Mesenchymal stem cell (in vitro differentiated cells and primary cell): ENCODE results near the gene SLC1A5. TPM values are rescaled to one million over a fixed set of nuclear protein-coding genes. Genes with fewer than 3 reads are reported as not detected.

Source experiments
- DNase-seq: peaks from one replicate; pipeline ENCODE4 v3.0.0-alpha.2; 2013
- H2AFZ ChIP-seq: one replicate; pipeline ENCODE4 v1.6.1; 2013; ENCODE audit warnings: low read depth, mild to moderate bottlenecking, control low read depth, inconsistent platforms, low read length, moderate library complexity
- H2AK5ac ChIP-seq: 2 replicates; pipeline ENCODE4 v1.6.1; 2013; ENCODE audit warnings: low read length, moderate library complexity, mild to moderate bottlenecking, inconsistent platforms; ENCODE audit not compliant: severe bottlenecking
- H2BK120ac ChIP-seq: one replicate; pipeline ENCODE4 v1.6.1; 2013; ENCODE audit warnings: low read depth, mild to moderate bottlenecking, inconsistent platforms, low read length, moderate library complexity
- H2BK12ac ChIP-seq, 2 experiments: one replicate each; pipeline ENCODE4 v1.6.1; 2013; ENCODE audit warnings: inconsistent platforms in 2 of 2, low read length in 2 of 2, mild to moderate bottlenecking in 2 of 2, moderate library complexity in 2 of 2, control low read depth in 1 of 2
- H2BK15ac ChIP-seq: one replicate; pipeline ENCODE4 v1.6.1; 2013; ENCODE audit warnings: mild to moderate bottlenecking, low read depth, inconsistent platforms; ENCODE audit not compliant: poor library complexity, severe bottlenecking
- H2BK5ac ChIP-seq: 2 replicates; pipeline ENCODE4 v1.6.1; 2013; ENCODE audit warnings: low read depth, mild to moderate bottlenecking, low read length, control low read depth, inconsistent platforms; ENCODE audit not compliant: poor library complexity, severe bottlenecking
- H3K14ac ChIP-seq, 2 experiments: one replicate each; pipeline ENCODE4 v1.6.1; 2013; ENCODE audit warnings: inconsistent platforms in 2 of 2, low read length in 2 of 2, control low read depth in 1 of 2, mild to moderate bottlenecking in 1 of 2, moderate library complexity in 1 of 2
- H3K18ac ChIP-seq, 2 experiments: one replicate each; pipeline ENCODE4 v1.6.1; 2013; ENCODE audit warnings: inconsistent platforms in 2 of 2, low read length in 2 of 2, control low read depth in 1 of 2, low read depth in 1 of 2, mild to moderate bottlenecking in 1 of 2
- H3K23ac ChIP-seq, 2 experiments: one replicate each; pipeline ENCODE4 v1.6.1; 2013; ENCODE audit warnings: inconsistent platforms in 2 of 2, low read length in 2 of 2, mild to moderate bottlenecking in 2 of 2, moderate library complexity in 2 of 2, control low read depth in 1 of 2
- H3K27ac ChIP-seq: 2 replicates; pipeline ENCODE4 v1.5.1; 2013; ENCODE audit warnings: mild to moderate bottlenecking, moderate library complexity, low read length, control low read depth, inconsistent platforms; ENCODE audit not compliant: poor library complexity, severe bottlenecking
- H3K27me3 ChIP-seq, 2 experiments: 2 replicates each; pipeline versions ENCODE4 v1.6.1 to v1.7.0; 2013; ENCODE audit warnings: low read length in 2 of 2, mild to moderate bottlenecking in 2 of 2, moderate library complexity in 2 of 2, control low read depth in 1 of 2, inconsistent platforms in 1 of 2; ENCODE audit not compliant: control insufficient read depth in 1 of 2, insufficient read depth in 1 of 2
- H3K36me3 ChIP-seq, 2 experiments: 2 replicates each; pipeline versions ENCODE4 v1.6.1 to v1.7.0; 2013; ENCODE audit warnings: low read length in 2 of 2, control low read depth in 1 of 2, inconsistent platforms in 1 of 2, low read depth in 1 of 2, mild to moderate bottlenecking in 1 of 2; ENCODE audit not compliant: insufficient read depth in 2 of 2, control insufficient read depth in 1 of 2
- H3K4ac ChIP-seq, 2 experiments: one replicate each; pipeline ENCODE4 v1.6.1; 2013; ENCODE audit warnings: inconsistent platforms in 2 of 2, low read length in 2 of 2, mild to moderate bottlenecking in 2 of 2, moderate library complexity in 2 of 2, control low read depth in 1 of 2, low read depth in 1 of 2
- H3K4me1 ChIP-seq: 2 replicates; pipeline ENCODE4 v1.6.1; 2013; ENCODE audit warnings: low read depth, low read length, control low read depth; ENCODE audit not compliant: control insufficient read depth, insufficient read depth
- H3K4me2 ChIP-seq: 2 replicates; pipeline ENCODE4 v1.6.1; 2013; ENCODE audit warnings: low read length, mild to moderate bottlenecking, inconsistent platforms; ENCODE audit not compliant: poor library complexity, severe bottlenecking
- H3K4me3 ChIP-seq, 2 experiments: 2 replicates each; pipeline versions ENCODE4 v1.5.1 to v1.7.0; 2013; ENCODE audit warnings: low read length in 2 of 2, mild to moderate bottlenecking in 2 of 2, control low read depth in 1 of 2, low read depth in 1 of 2; ENCODE audit not compliant: insufficient read depth in 1 of 2
- H3K79me1 ChIP-seq: replicated peaks from 2 replicates; pipeline ENCODE4 v1.6.1; 2013; ENCODE audit warnings: mild to moderate bottlenecking, control low read depth, low read length, inconsistent platforms; ENCODE audit not compliant: poor library complexity, severe bottlenecking
- H3K9ac ChIP-seq: 2 replicates; pipeline ENCODE4 v1.7.0; 2013; ENCODE audit warnings: mild to moderate bottlenecking, low read length, moderate library complexity
- H3K9me3 ChIP-seq: 2 replicates; pipeline ENCODE4 v1.7.0; 2013; ENCODE audit warnings: mild to moderate bottlenecking, low read length; ENCODE audit not compliant: control insufficient read depth
- H4K8ac ChIP-seq: one replicate; pipeline ENCODE4 v1.6.1; 2013; ENCODE audit warnings: inconsistent platforms, mild to moderate bottlenecking, low read length, moderate library complexity
- H4K91ac ChIP-seq: one replicate; pipeline ENCODE4 v1.6.1; 2013; ENCODE audit warnings: mild to moderate bottlenecking, low read length, inconsistent platforms
- WGBS: methylation state at CpG from one replicate; pipeline ENCODE4 v1.1.7; 2013; ENCODE audit warnings: mixed read lengths; 5-methylcytosine and 5-hydroxymethylcytosine counted together
- polyA plus RNA-seq, 2 experiments: library from polyadenylated mRNA; stranded (reverse); fragments of 200-250 nt; gene quantifications; one replicate each; pipeline ENCODE4 v1.2.3, GENCODE V29; 2013

Gene SLC1A5
- polyA plus RNA-seq (2013, experiment 1 of 2): 164 TPM
- polyA plus RNA-seq (2013, experiment 2 of 2): 163 TPM

DNA sequence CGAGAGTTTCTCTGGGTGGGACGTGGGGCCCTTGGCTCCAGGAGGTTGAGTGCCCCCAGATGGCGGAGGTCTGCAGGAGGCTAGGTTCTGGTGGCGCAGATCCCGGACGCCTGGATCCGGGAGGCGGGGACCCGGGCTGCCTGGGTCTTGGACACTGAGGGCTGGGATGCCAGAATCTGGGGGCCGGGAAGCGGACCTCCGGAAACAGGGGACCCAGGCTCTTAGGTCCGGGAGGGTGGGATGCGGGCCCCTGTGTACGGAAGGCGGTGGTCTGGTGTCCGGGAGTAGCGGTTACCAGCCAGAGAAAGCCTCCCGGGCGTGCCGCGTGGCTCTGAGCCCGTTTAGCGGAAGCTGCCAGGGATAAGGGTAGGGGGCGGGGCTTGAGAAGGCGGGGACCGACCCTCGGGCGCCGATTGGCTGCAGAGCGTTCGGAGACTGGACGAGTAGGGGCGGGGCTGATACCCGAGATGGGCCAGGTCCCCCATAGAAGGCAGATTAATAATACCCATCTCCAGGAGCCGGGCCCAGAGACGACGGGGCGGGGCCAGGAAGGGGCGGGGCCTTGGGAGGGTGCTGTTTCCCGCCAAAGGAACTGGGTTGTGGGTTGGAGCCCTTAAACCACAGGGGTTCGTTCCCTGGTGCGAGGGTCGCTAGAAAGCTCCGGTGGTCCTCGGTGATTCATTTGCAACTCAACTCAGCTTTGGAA, at the start of gene SLC1A5:
Gene SLC1A5 (minus strand): TSS at position 333 of the 706 bp plus-strand sequence. CDS start 629 bp downstream, outside the sequence.
- peak within 1 kb of the TSS; percentile 83 to 97 for H3K4me3 ChIP-seq
- H2AFZ ChIP-seq: no peak within 1 kb of the TSS
- under 1% methylated on average over 37 of the region's 46 CpGs for WGBS
- H3K27ac ChIP-seq: peak within 1 kb of the TSS; percentile 71
- H3K14ac ChIP-seq: peak within 1 kb of the TSS in 1 of 2 experiments; percentile 98
- peak within 1 kb of the TSS; percentile 64 to 97 for H3K4ac ChIP-seq
- H2BK12ac ChIP-seq: peak within 1 kb of the TSS; percentile 17 to 62
- peak within 1 kb of the TSS; percentile 98 for H3K9ac ChIP-seq
- DNase-seq: peak; percentile 97
- no peak within 1 kb of the TSS for H2BK5ac ChIP-seq
- peak within 1 kb of the TSS; percentile 95 for H3K4me2 ChIP-seq
- peak within 1 kb of the TSS; percentile 78 for H2BK120ac ChIP-seq
- peaks cover 5 to 7% of the 10 kb centered on the region in 2 experiments for H3K36me3 ChIP-seq
- H3K23ac ChIP-seq: peak within 1 kb of the TSS; percentile 83 to 91
- H4K8ac ChIP-seq: peak within 1 kb of the TSS; percentile 53
- H4K91ac ChIP-seq: peak within 1 kb of the TSS; percentile 89
- no peak within 1 kb of the TSS for H2AK5ac ChIP-seq
- H3K27me3 ChIP-seq: no peaks in the 10 kb centered on the region
- peaks cover 37% of the 10 kb centered on the region for H3K4me1 ChIP-seq
- peak within 1 kb of the TSS; percentile 76 for H2BK15ac ChIP-seq
- peaks cover 5% of the 10 kb centered on the region for H3K79me1 ChIP-seq
- no peaks in the 10 kb centered on the region for H3K9me3 ChIP-seq
- H3K18ac ChIP-seq: peak within 1 kb of the TSS; percentile 81 to 96

DNA sequence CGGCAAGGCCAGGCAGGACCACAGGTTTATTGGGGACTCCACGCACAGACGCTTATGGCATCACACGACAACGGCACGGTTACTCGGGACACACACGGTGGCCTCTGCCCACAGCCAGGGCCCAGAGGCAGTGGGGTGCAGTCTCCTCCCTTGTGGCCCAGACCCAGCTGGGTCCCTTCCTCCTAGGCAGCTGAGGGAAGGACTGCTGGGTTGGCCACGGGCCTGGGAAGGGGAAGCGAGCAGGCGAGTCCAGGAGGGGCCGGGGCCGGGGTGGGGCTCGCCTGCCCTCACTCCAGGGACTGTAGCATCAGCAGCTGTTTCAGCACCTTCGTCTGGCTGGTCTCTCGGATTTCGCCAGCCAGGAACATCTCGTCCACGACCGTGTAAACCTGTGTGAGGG, 49.8 kb upstream of the SLC1A5 start:
- Histone ChIP-seq H3K9me3 (no peaks in the 10 kb centered on the region), H3K14ac (no peak overlapping the region), H3K4me3 (no peak overlapping the region), H4K91ac (no peak overlapping the region), H3K18ac (no peak overlapping the region), H3K9ac (no peak overlapping the region), H3K23ac (no peak overlapping the region), H2BK5ac (no peak overlapping the region), H3K4me2 (no peak overlapping the region), H3K27me3 (no peaks in the 10 kb centered on the region), H3K36me3 (peaks cover 64 to 67% of the 10 kb centered on the region in 2 experiments), H3K27ac (no peak overlapping the region), H2AK5ac (no peak overlapping the region), H2AFZ (no peak overlapping the region), H4K8ac (no peak overlapping the region), H3K79me1 (peaks cover 19% of the 10 kb centered on the region), H2BK120ac (no peak overlapping the region), H3K4me1 (peaks cover 9% of the 10 kb centered on the region), H3K4ac (no peak overlapping the region), H2BK15ac (no peak overlapping the region), H2BK12ac (no peak overlapping the region)
- WGBS: 97% methylated on average over 20 of the region's 20 CpGs
- DNase-seq: no peak

GRCh38 chr19:46834984-46835383, 46.6 kb upstream of the SLC1A5 start:
- Histone ChIP-seq H4K91ac (no peak overlapping the region), H3K14ac (no peak overlapping the region), H2BK120ac (no peak overlapping the region), H2BK12ac (no peak overlapping the region), H3K23ac (no peak overlapping the region), H3K79me1 (peaks cover 14% of the 10 kb centered on the region), H2AFZ (no peak overlapping the region), H2AK5ac (no peak overlapping the region), H2BK5ac (no peak overlapping the region), H3K36me3 (peaks cover 39 to 46% of the 10 kb centered on the region in 2 experiments), H3K27me3 (no peaks in the 10 kb centered on the region), H3K4me1 (peaks cover 1% of the 10 kb centered on the region), H4K8ac (peak overlapping the region; percentile 54), H3K27ac (no peak overlapping the region), H3K18ac (no peak overlapping the region), H3K4ac (no peak overlapping the region), H3K4me3 (no peak overlapping the region), H3K4me2 (no peak overlapping the region), H2BK15ac (no peak overlapping the region), H3K9ac (no peak overlapping the region), H3K9me3 (no peaks in the 10 kb centered on the region)
- 98% methylated on average over 6 of the region's 6 CpGs for WGBS
- no peak for DNase-seq

DNA sequence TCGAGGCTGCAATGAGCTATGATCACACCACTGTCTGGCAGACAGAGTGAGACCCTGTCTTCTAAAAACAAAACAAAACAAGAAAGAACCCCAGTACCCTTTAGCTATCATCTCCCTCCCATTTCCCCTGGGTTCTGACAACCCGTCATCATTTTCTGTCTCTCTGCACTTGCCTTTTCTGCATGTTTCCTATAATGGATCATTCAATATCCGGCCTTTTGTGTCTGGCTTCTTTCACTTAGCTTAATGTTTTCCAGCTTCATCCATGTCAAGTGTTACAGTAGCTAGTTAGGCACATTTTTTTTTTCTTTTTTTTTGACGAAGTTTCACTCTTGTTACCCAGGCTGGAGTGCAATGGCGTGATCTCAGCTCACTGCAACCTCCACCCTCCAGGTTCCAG, 45.7 kb upstream of the SLC1A5 start:
- Histone ChIP-seq H3K18ac (no peak overlapping the region), H3K79me1 (peaks cover 9% of the 10 kb centered on the region), H3K9ac (no peak overlapping the region), H3K36me3 (peaks cover 31 to 37% of the 10 kb centered on the region in 2 experiments), H4K8ac (peak overlapping the region; percentile 23), H3K9me3 (no peaks in the 10 kb centered on the region), H3K27me3 (no peaks in the 10 kb centered on the region), H2AFZ (no peak overlapping the region), H3K27ac (no peak overlapping the region), H4K91ac (no peak overlapping the region), H3K4ac (no peak overlapping the region), H3K4me3 (no peak overlapping the region), H2BK15ac (no peak overlapping the region), H3K14ac (no peak overlapping the region), H3K23ac (no peak overlapping the region), H2AK5ac (no peak overlapping the region), H3K4me1 (peaks cover 4% of the 10 kb centered on the region), H3K4me2 (no peak overlapping the region), H2BK5ac (no peak overlapping the region), H2BK12ac (no peak overlapping the region), H2BK120ac (no peak overlapping the region)
- DNase-seq: no peak
- 87% methylated on average over 5 of the region's 5 CpGs for WGBS
